Activated naive CD4-positive, alpha-beta T cell treated with anti-CD3 and anti-CD28 coated beads, Interleukin-2, amount 10 ng/mL, durations not matched to agents 7 days and 5 days (primary cell): ENCODE measurements around the gene KCP.

ENCODE experiments used
- CTCF ChIA-PET: fragments of 350-600 bp; sonication (Branson Sonifier 250); formaldehyde crosslinking; loops from one replicate; lab custom pipeline; 2021; ENCODE audit warnings: antibody characterized with exemption; lab: Charles Lee
- DNase-seq: peaks from one replicate; pipeline ENCODE4 v3.0.0-alpha.2; 2020
- H3K27ac Mint-ChIP-seq: one replicate; pipeline ENCODE4 v1.8.0; 2021; ENCODE audit warnings: mild to moderate bottlenecking, moderate library complexity, mixed read lengths
- H3K27me3 Mint-ChIP-seq: one replicate; pipeline ENCODE4 v1.8.0; 2021; ENCODE audit warnings: mild to moderate bottlenecking, mixed read lengths
- H3K36me3 Mint-ChIP-seq: one replicate; pipeline ENCODE4 v1.8.0; 2021; ENCODE audit warnings: mixed read lengths
- H3K4me1 Mint-ChIP-seq: one replicate; pipeline ENCODE4 v1.8.0; 2021; ENCODE audit warnings: mixed read lengths
- H3K4me3 Mint-ChIP-seq: one replicate; pipeline ENCODE4 v1.8.0; 2021; ENCODE audit warnings: mild to moderate bottlenecking, moderate library complexity, mixed read lengths
- H3K9me3 Mint-ChIP-seq: one replicate; pipeline ENCODE4 v1.8.0; 2021; ENCODE audit warnings: mixed read lengths

KCP gene

GRCh38 chr7:128835231-128835751 is 75.2 kb downstream of the KCP start:
- CTCF ChIA-PET = interaction anchor here (0.6 to 1.1 kb wide), 3 partner anchors 9 to 67 kb away, joined by 3 read pairs; no protein-coding TSS in a partner anchor
- DNase-seq = no peak
- no peaks in the 10 kb centered on the region for H3K9me3 Mint-ChIP-seq
- H3K27ac Mint-ChIP-seq = no peak overlapping the region
- peaks cover 43% of the 10 kb centered on the region for H3K27me3 Mint-ChIP-seq
- H3K4me3 Mint-ChIP-seq = no peak overlapping the region
- no peaks in the 10 kb centered on the region for H3K36me3 Mint-ChIP-seq
- H3K4me1 Mint-ChIP-seq = peaks cover 10% of the 10 kb centered on the region

DNA sequence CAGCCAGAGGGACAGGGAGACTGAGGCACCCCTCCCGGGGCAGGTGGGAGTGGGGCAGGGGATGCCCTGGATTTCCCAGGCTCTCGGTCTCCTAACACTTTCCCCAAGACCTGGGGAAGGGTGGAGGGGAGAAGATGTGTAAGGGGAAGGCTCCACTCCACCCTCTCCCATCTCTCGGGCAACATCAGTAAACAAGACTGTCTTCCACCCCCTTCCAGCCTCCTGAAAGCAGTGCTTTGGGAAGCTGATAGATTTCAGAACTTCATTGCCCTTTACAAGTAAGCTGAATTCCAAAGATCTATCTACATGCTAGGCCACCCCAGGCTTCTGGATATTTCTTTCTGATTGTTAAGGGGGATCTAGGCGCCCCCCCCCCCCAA is 76.6 kb downstream of the KCP start:
- Mint-ChIP-seq H3K36me3 (no peaks in the 10 kb centered on the region), H3K4me1 (peaks cover 14% of the 10 kb centered on the region), H3K9me3 (no peaks in the 10 kb centered on the region), H3K27ac (no peak overlapping the region), H3K27me3 (peaks cover 57% of the 10 kb centered on the region), H3K4me3 (no peak overlapping the region)
- DNase-seq = no peak
- CTCF ChIA-PET = interaction anchor here (1.2 to 2.2 kb wide), 2 partner anchors 9 to 257 kb away, joined by 4 to 10 read pairs; no protein-coding TSS in a partner anchor

DNA sequence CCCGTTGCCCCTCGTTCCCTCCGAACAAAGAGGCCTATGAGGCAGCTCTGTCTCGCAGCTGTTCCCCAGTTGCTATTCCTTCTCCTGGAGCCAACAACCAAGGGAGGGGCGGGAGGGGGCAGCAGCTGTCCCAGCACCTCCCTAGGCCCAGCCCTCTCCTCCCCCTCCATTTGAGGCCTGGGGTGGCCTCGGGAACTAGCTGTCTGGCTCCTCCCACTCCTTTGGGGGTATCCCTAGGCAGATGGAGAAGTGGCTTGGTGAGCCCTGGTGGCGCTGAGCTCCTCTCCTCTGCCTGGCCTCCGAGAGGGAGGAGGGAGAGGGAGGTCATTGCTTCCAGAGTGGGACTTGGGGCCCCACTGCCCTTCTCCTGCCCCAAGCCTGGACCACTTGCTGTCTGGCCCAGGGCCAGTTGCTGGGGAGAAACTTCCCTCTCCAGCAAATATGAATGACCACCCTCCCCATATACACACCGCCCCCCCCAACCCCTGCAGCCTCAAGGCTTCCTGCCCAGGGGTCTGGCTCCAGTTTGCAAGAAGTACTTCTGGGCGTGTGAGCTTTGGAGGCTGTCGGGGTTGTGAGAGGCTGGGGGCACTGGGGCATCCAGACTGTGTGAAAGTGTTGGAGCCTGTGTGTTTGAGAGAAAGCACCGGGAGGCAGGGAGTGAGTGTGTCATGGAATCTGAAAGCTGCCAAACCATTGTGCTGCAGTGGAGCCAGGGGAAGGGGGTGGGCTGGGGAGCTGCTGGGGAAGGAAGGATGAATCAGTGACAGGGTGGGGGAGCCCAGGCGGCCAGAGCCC is 77.2 kb downstream of the KCP start:
- no peak for DNase-seq
- H3K27me3 Mint-ChIP-seq = peaks cover 63% of the 10 kb centered on the region
- H3K4me3 Mint-ChIP-seq = no peak overlapping the region
- H3K9me3 Mint-ChIP-seq = no peaks in the 10 kb centered on the region
- no peaks in the 10 kb centered on the region for H3K36me3 Mint-ChIP-seq
- CTCF ChIA-PET = interaction anchor here (1.1 to 2.9 kb wide), 4 partner anchors 7 to 258 kb away, joined by 4 to 10 read pairs (median 6); no protein-coding TSS in a partner anchor
- peaks cover 14% of the 10 kb centered on the region for H3K4me1 Mint-ChIP-seq
- no peak overlapping the region for H3K27ac Mint-ChIP-seq

DNA sequence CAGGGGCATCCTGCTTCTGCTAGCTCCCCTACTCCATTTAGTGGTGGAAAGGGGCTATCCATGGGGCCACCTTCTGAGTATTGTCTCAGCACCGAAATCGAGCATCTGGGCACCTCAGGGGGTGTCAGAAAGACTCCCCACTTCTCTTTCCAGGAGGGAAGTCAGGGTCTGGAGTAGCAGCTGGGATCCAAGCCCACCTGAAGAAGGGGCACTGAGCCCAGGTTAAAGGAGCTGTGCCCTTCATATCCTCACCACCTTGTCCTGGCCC is 77.7 kb downstream of the KCP start:
- Mint-ChIP-seq H3K36me3 (no peaks in the 10 kb centered on the region), H3K9me3 (no peaks in the 10 kb centered on the region), H3K4me3 (no peak overlapping the region), H3K27me3 (peaks cover 68% of the 10 kb centered on the region), H3K4me1 (peaks cover 14% of the 10 kb centered on the region), H3K27ac (no peak overlapping the region)
- CTCF ChIA-PET = interaction anchor here (1.1 to 2.9 kb wide), 4 partner anchors 8 to 259 kb away, joined by 4 to 10 read pairs (median 6); no protein-coding TSS in a partner anchor
- no peak for DNase-seq

GRCh38 chr7:128831994-128832879 is 78.3 kb downstream of the KCP start:
- Mint-ChIP-seq H3K27me3 (peaks cover 74% of the 10 kb centered on the region), H3K4me3 (no peak overlapping the region)

DNA sequence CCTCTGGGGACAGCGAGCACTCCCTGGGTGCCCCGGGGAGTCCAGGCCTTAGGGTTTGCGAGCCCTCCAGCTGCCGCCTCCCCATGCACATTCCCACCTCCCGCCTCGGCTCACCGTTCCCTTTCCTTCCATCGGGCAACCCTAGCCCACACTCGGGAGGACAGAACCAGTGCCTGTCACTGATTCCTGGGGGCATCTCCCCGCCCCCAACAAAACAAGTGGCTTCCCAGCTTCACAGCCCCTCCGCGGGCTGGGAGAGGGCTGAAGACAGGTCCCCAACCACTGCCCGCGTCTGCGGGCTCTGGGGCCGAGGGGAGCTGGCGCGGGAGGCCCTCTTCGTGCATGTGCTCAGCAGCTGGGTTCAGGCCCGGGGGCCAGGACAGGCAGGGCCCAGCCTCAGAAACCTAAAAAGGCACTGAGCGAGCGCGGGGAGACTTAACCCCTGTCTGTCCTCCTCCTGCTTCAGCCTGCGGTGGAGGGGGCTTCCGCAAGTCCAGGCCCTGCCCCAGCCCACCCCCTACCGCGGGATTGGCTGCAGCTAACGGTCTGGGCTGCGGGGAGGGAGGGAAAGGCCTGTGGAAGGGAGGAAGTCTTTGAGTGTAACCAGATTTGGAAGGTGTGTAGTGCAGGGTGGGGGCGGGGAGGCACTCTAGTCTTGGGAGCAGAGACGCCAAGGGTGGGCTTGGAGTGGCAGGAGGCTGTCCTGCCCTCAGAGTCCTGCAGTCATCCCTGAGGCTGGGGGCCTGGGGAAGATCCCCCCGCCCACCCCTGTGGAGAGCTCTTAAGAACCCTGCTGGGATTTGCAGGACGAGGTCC is 79.1 kb downstream of the KCP start:
- peaks cover 82% of the 10 kb centered on the region for H3K27me3 Mint-ChIP-seq
- CTCF ChIA-PET = interaction anchor here (0.9 to 2.9 kb wide), 4 partner anchors 10 to 52 kb away, joined by 4 to 9 read pairs (median 6); no protein-coding TSS in a partner anchor

More at GRCh38 chr7:128831994-128832879, 78.3 kb downstream of the KCP start:
- H3K9me3 Mint-ChIP-seq = no peaks in the 10 kb centered on the region
- CTCF ChIA-PET = interaction anchor here (1.1 to 2.9 kb wide), 3 partner anchors 9 to 51 kb away, joined by 4 to 10 read pairs (median 9); no protein-coding TSS in a partner anchor
- no peaks in the 10 kb centered on the region for H3K36me3 Mint-ChIP-seq
- no peak for DNase-seq
- peaks cover 14% of the 10 kb centered on the region for H3K4me1 Mint-ChIP-seq
- H3K27ac Mint-ChIP-seq = no peak overlapping the region

GRCh38 chr7:128830231-128831177 is 80.0 kb downstream of the KCP start, which contains the start of gene FLNC:
TSS of gene FLNC (plus strand) at chr7:128830406. CDS start at chr7:128830638, 232 bp downstream.
- Mint-ChIP-seq H3K27me3 (peaks cover 83% of the 10 kb centered on the region), H3K27ac (no peak within 1 kb of the TSS), H3K4me3 (peak within 1 kb of the TSS; percentile 31), H3K4me1 (peaks cover 14% of the 10 kb centered on the region), H3K36me3 (no peaks in the 10 kb centered on the region), H3K9me3 (no peaks in the 10 kb centered on the region)
- peak; percentile 57 for DNase-seq
- CTCF ChIA-PET = interaction anchor here (0.9 to 2.9 kb wide), 4 partner anchors 11 to 53 kb away, joined by 4 to 9 read pairs (median 6); no protein-coding TSS in a partner anchor

More for the DNA sequence above, 79.1 kb downstream of the KCP start:
- DNase-seq = no peak
- H3K9me3 Mint-ChIP-seq = no peaks in the 10 kb centered on the region
- no peaks in the 10 kb centered on the region for H3K36me3 Mint-ChIP-seq
- no peak overlapping the region for H3K4me3 Mint-ChIP-seq
- no peak overlapping the region for H3K27ac Mint-ChIP-seq
- H3K4me1 Mint-ChIP-seq = peaks cover 14% of the 10 kb centered on the region

- Mint-ChIP-seq H3K27me3 (peaks cover 79% of the 10 kb centered on the region), H3K27ac (no peak overlapping the region), H3K9me3 (no peaks in the 10 kb centered on the region), H3K36me3 (no peaks in the 10 kb centered on the region), H3K4me3 (peak overlapping the region; percentile 31), H3K4me1 (peaks cover 14% of the 10 kb centered on the region)
- DNase-seq = no peak
- CTCF ChIA-PET = no interaction called here
These were observed 80.9 kb downstream of the KCP start for GRCh38 chr7:128829391-128830166.

- H3K27me3 Mint-ChIP-seq = peaks cover 68% of the 10 kb centered on the region
- H3K27ac Mint-ChIP-seq = no peak overlapping the region
- no peaks in the 10 kb centered on the region for H3K9me3 Mint-ChIP-seq
- CTCF ChIA-PET = interaction anchor here (1.2 kb wide), 1 partner anchor 58 kb away, joined by 3 read pairs; no protein-coding TSS in a partner anchor
- peaks cover 14% of the 10 kb centered on the region for H3K4me1 Mint-ChIP-seq
- no peaks in the 10 kb centered on the region for H3K36me3 Mint-ChIP-seq
- no peak for DNase-seq
- no peak overlapping the region for H3K4me3 Mint-ChIP-seq
These were observed 82.4 kb downstream of the KCP start for GRCh38 chr7:128827971-128828711.

DNA sequence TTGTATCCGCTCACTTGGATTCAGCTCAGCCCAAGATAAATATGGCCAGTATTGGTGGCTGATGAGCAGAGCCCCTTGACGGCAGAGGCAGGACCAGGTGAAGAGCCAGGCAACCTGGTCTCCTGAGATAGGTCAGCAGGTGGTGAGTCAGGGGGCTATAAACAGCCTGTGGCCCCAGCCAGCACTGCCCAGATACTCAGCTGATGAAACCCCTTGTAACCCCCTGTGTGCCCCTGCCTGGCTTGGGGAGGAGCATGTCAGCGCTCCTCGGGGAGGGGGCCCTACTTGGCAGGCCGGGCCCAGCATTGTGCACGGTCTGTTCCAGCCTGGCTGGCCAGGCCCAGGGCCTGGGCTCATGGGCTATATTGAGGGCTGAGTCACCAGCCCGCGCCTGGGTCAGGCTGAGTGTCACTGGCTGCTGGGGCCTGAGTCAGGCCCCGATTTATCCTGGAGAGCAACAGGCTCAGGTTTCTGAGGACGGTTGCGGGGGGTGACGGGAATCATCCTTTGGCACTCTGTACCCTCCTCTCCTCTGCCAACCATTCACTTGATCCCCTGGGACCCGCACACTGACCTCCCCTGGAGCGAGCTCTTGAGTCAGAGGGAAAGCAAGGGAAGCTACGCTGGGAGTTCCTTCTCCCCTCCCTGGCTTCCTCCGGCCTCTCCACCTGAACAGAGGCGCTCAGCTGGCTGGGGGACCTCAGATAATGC is 83.1 kb downstream of the KCP start:
- peaks cover 65% of the 10 kb centered on the region for H3K27me3 Mint-ChIP-seq
- CTCF ChIA-PET = interaction anchor here (1.2 kb wide), 2 partner anchors 15 to 59 kb away, joined by 3 to 4 read pairs; no protein-coding TSS in a partner anchor
- H3K27ac Mint-ChIP-seq = no peak overlapping the region

GRCh38 chr7:128826916-128827247 is 83.6 kb downstream of the KCP start:
- no peak for DNase-seq
- H3K36me3 Mint-ChIP-seq = no peaks in the 10 kb centered on the region
- no peak overlapping the region for H3K27ac Mint-ChIP-seq
- CTCF ChIA-PET = interaction anchor here (0.9 to 1.2 kb wide), 2 partner anchors 9 to 15 kb away, joined by 3 to 4 read pairs; no protein-coding TSS in a partner anchor
- no peaks in the 10 kb centered on the region for H3K9me3 Mint-ChIP-seq
- peaks cover 60% of the 10 kb centered on the region for H3K27me3 Mint-ChIP-seq
- no peak overlapping the region for H3K4me3 Mint-ChIP-seq
- H3K4me1 Mint-ChIP-seq = peaks cover 14% of the 10 kb centered on the region

More for the DNA sequence above, 83.1 kb downstream of the KCP start:
- no peak for DNase-seq
- Mint-ChIP-seq H3K9me3 (no peaks in the 10 kb centered on the region), H3K4me3 (no peak overlapping the region), H3K36me3 (no peaks in the 10 kb centered on the region), H3K4me1 (peaks cover 14% of the 10 kb centered on the region)
